Lower leg skin (tissue), 4 donors: ENCODE measurements around the gene KRTAP7-1. TPM values are rescaled to one million over a fixed set of nuclear protein-coding genes. Genes with fewer than 3 reads are reported as not detected.

Source experiments
- DNase-seq, 2 donors: peaks; one replicate each; pipeline ENCODE4 v3.0.0-alpha.2; 2019; ENCODE audit warnings: low spot score in 2 of 2
- H3K4me3 ChIP-seq: fragments of 200-600 bp; sonication (generic); 2 replicates; pipeline ENCODE4 v1.5.1; 2017; ENCODE audit warnings: mild to moderate bottlenecking, low read depth; ENCODE audit not compliant: poor library complexity, severe bottlenecking
- POLR2A ChIP-seq, 2 donors: fragments of 450-650 bp; IDR thresholded peaks; one replicate each; pipeline ENCODE4 v1.6.1; 2016 to 2017; ENCODE audit warnings: antibody characterized with exemption in 2 of 2, mild to moderate bottlenecking in 1 of 2, moderate library complexity in 1 of 2
- WGBS, 2 donors: methylation state at CpG; one replicate each; pipeline ENCODE4 v1.1.5; 2018; 5-methylcytosine and 5-hydroxymethylcytosine counted together
- intact Hi-C: fragments of 100-400 bp; cut with DNase I; formaldehyde crosslinking; loops from one replicate; pipeline ENCODE4 v1.15.0; 2023; ENCODE audit warnings: low total_unique reads
- total RNA-seq, 4 donors: library from RNA; depleted of rRNA; stranded (reverse); fragments of >200 nt; gene quantifications; one replicate each; pipeline ENCODE4 v1.1.0, GENCODE V29; 2016
- TF ChIP-seq, protein P1 (sequence below), 3 donors: fragments of 450-650 bp; IDR thresholded peaks; one replicate each; pipeline ENCODE4 v1.5.1; 2016; ENCODE audit warnings: antibody characterized with exemption in 3 of 3, mild to moderate bottlenecking in 3 of 3, moderate library complexity in 2 of 3

Gene KRTAP7-1
- total RNA-seq, 4 donors from 2014 or later: 1.3 to 22.2 (median 4.4) TPM; not detected in 1

DNA sequence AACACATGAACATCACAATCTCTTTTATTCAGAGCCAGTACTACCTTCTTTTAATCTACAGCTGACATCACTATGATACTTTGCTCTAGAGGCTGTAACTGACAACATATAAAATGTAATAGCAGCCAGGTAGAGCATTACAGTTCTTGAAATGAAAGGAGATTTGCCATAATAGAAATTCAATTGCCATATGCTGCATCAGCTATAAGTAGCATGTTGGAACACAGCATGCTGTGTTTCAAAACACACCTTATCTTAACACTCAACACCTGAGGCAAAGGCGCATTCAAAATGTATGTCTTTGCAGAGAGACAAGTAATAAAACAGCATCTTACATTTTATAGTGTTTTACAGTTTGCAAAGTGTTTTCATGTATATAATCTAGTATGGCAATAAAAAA is 50.3 kb downstream of the KRTAP7-1 start:
- 44 to 66% methylated on average over 1 of the region's 1 CpG for WGBS, 2 donors
- intact Hi-C loops: no loop called here
- no peak overlapping the region for H3K4me3 ChIP-seq

More for the DNA sequence above, 50.3 kb downstream of the KRTAP7-1 start:
- DNase-seq: no peak
- no peak for TF ChIP-seq POLR2A (IDR thresholded peaks at IDR 0.05)
- TF ChIP-seq, protein P1, sequence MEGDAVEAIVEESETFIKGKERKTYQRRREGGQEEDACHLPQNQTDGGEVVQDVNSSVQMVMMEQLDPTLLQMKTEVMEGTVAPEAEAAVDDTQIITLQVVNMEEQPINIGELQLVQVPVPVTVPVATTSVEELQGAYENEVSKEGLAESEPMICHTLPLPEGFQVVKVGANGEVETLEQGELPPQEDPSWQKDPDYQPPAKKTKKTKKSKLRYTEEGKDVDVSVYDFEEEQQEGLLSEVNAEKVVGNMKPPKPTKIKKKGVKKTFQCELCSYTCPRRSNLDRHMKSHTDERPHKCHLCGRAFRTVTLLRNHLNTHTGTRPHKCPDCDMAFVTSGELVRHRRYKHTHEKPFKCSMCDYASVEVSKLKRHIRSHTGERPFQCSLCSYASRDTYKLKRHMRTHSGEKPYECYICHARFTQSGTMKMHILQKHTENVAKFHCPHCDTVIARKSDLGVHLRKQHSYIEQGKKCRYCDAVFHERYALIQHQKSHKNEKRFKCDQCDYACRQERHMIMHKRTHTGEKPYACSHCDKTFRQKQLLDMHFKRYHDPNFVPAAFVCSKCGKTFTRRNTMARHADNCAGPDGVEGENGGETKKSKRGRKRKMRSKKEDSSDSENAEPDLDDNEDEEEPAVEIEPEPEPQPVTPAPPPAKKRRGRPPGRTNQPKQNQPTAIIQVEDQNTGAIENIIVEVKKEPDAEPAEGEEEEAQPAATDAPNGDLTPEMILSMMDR (IDR thresholded peaks at IDR 0.05): no peak

Other genes starting within 250 kb of the KRTAP7-1 start
- not detected for gene KRTAP22-2, start 239.4 kb downstream of the KRTAP7-1 start, total RNA-seq
- not detected for gene KRTAP6-3, start 237.3 kb downstream of the KRTAP7-1 start, total RNA-seq
- gene KRTAP6-2, start 230.9 kb downstream of the KRTAP7-1 start, total RNA-seq: not detected
- not detected for gene KRTAP22-1, start 228.7 kb downstream of the KRTAP7-1 start, total RNA-seq
- gene KRTAP6-1, start 215.8 kb downstream of the KRTAP7-1 start, total RNA-seq: 10 to 100 TPM in 1 of 4 donors, not detected in 3; 14.9 TPM
- not detected for gene KRTAP20-1, start 213.3 kb downstream of the KRTAP7-1 start, total RNA-seq
- gene KRTAP20-4, start 209.1 kb downstream of the KRTAP7-1 start, total RNA-seq: not detected
- gene KRTAP20-2, start 194.6 kb downstream of the KRTAP7-1 start, total RNA-seq: 10 to 100 TPM in 1 of 4 donors, 1 to 10 TPM in 1, not detected in 2; 3.2 to 12.9 TPM
- gene KRTAP20-3, start 186.9 kb downstream of the KRTAP7-1 start, total RNA-seq: not detected
- not detected for gene KRTAP21-3, start 111.0 kb downstream of the KRTAP7-1 start, total RNA-seq
- gene KRTAP21-2, start 82.5 kb downstream of the KRTAP7-1 start, total RNA-seq: 1 to 10 TPM in 1 of 4 donors, not detected in 3; 1.7 TPM
- gene KRTAP21-1, start 74.3 kb downstream of the KRTAP7-1 start, total RNA-seq: not detected
- 10 to 100 TPM in 1 of 4 donors, not detected in 3; 40.1 TPM for gene KRTAP8-1, start 16.5 kb downstream of the KRTAP7-1 start, total RNA-seq
- gene KRTAP11-1, start 51.8 kb upstream of the KRTAP7-1 start, total RNA-seq: 10 to 100 TPM in 1 of 4 donors, 1 to 10 TPM in 2, not detected in 1; 2.5 to 71.2 (median 3.2) TPM
- not detected for gene KRTAP19-8, start 208.7 kb upstream of the KRTAP7-1 start, total RNA-seq